LNCAP (cell line): Measurements from ENCODE around the gene CD28.

Experiments used
- TF ChIP-seq, protein P1 (sequence below): fragments of 450-650 bp; IDR thresholded peaks from 2 replicates; pipeline ENCODE4 v1.5.1; 2017; ENCODE audit warnings: mild to moderate bottlenecking

The CD28 gene

GRCh38 chr2:203756161-203756560 lies 49.7 kb downstream of the CD28 start:
- TF ChIP-seq, protein P1, sequence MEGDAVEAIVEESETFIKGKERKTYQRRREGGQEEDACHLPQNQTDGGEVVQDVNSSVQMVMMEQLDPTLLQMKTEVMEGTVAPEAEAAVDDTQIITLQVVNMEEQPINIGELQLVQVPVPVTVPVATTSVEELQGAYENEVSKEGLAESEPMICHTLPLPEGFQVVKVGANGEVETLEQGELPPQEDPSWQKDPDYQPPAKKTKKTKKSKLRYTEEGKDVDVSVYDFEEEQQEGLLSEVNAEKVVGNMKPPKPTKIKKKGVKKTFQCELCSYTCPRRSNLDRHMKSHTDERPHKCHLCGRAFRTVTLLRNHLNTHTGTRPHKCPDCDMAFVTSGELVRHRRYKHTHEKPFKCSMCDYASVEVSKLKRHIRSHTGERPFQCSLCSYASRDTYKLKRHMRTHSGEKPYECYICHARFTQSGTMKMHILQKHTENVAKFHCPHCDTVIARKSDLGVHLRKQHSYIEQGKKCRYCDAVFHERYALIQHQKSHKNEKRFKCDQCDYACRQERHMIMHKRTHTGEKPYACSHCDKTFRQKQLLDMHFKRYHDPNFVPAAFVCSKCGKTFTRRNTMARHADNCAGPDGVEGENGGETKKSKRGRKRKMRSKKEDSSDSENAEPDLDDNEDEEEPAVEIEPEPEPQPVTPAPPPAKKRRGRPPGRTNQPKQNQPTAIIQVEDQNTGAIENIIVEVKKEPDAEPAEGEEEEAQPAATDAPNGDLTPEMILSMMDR: no peak

DNA sequence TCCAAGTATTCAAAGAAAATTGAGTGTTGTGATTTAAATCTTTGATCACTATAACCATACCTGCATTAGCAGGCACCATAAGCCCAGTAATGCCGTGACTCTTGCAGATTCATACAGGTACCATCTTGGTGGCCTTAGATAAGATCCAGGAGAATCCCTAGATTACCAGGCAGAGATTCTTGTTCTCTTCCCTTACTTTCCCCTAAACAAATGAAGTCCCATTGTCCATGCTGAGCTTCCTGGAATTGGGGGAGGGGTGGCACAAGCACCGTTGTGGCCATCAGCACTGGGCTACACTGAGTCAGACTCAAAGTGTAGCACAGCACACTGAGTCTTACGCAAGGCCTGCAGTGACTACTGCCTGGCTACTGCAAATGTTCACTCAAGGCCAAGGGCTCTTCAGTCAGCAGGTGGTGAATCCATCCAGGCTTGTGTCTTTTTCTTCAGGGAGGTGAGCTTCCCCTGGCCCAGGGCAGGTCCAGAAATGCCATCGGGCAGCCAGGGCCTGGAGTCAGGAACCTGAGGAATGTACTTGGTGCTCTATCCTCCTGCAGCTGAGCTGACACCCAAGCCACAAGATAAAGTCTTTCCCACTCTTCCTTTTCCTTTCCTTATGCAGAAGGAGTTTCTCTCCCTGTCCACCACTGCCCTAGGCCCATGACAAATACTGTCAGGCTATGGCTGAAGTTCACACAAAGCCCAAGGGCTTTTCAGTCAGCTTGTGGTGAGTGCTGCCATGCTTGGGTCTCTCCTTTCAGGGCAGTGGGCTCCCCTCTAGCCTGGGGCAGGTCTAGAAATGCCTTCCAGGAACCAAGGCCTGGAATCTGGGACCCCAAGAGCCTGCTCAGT lies 52.6 kb downstream of the CD28 start:
- TF ChIP-seq, protein P1: no peak

DNA sequence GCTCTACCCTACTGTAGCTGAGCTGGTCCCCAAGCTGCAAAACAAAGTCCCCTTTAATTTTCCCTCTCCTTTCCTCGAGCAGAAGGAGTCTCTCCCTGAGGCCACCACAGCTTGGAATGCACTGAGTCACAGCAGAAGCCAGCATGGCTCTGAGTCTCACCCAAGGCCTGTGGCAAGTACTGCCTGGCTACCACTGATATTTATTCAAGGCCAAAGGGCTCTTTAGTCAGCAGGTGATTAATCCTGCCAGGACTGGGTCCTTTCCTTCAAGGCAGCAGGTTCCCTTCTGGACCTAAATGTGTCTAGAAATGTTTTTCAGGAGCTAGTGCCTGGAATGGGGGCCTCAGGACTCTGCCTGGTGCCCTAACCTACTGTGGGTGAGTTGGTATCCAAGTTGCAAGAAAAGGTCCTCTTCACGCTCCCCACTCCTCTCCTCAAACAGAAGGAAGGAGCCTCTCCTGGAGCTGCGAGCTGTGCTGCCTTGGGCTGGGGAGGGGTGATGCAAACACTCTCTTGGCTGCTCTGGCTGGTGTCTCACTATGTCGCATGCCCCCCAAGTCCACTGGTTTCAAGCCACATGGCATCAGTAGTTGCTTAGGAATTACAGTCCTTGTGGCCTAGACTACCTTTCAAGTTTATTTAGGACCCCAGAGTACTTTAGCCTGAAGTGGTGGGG lies 53.4 kb downstream of the CD28 start:
- TF ChIP-seq, protein P1: no peak

DNA sequence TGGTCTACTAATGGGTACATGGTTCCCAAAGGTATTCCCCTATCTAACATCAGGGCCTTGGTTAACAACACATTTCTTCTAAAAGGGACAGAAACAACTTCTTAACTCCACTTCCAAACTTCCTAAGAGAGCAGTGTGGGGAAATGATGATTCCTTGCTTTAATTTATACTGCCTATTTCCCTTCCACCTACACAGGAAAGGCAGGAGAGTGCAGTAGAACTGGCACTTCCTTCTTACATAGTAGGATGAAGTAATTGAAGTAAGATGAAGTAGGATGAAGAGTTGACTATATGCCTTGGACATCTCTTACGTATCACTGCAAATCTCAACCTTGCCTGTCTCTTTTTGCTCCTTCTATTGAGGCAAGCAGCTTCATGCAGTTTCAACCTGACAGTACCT lies 54.7 kb downstream of the CD28 start:
- TF ChIP-seq, protein P1: no peak

DNA sequence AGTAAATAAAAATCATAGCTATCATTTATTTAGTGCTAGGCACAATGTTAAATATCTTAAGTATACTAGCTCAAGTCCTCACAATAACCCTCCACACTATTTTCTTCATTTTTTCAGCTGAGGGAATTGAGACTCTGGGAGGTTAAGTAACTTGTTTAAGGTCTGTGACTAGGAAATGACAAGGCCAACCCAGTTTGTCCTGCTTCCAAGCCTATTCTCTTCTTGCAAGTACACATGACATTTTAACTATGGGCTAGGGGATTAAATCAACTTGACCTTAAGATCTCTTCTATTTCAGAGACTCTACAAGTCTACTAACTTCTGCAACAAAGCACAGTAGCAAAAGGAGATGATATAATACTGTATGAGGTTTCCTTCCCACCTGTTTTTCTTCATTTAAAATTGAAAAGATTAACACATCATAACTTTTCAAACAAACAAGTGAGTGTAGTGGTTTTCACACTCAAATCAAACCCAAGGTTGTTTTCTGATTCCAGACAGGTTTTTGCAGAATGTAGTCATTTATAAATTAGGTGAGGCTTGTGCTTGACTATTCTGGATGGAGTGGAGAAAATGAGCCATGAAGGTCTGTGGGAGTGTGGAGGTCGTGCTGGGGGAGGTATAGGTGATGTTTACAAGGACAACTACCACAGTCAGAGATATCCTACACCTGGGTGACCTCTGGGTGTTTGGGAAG lies 57.0 kb downstream of the CD28 start:
- TF ChIP-seq, protein P1: no peak

GRCh38 chr2:203763938-203764664 lies 57.7 kb downstream of the CD28 start:
- TF ChIP-seq, protein P1: no peak

DNA sequence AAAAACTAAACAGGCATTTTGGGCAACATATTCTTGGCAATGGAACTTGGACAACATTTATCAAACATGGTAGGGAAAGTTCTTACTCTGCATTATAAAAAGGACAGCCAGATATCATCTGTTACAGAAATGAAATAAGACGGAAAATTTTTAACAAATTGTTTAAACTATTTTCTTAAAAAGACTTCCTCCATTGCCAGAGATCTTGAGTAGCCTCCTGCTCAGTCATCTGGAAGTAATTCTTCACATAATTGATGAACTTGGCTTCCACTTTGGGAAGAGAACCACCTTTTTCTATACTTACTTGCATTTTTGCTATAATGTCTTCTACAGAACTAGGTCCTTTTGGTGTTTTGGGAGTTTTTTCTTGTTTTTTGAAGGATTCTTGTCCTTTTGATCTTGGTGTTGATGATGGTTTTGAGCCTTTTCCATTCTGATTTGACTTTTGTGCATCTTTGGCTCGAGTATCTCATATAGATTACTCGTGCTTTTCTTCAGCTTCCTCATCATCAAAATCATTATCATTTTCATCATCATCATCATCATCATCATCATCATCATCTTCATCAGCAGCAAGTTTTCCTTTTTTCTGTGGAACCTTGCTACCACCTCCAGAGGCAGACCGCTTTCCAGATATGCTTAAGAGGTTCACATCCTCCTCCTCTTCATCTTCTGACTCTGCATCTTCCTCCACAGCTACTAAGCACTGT lies 66.2 kb downstream of the CD28 start:
- TF ChIP-seq, protein P1: no peak
